Putamen (tissue), 1 donor: ENCODE measurements around the gene TRAP1.

Source experiments
- DNase-seq: peaks from one replicate; pipeline ENCODE4 v3.0.0-alpha.2; 2016; ENCODE audit warnings: low spot score

Gene TRAP1

DNA sequence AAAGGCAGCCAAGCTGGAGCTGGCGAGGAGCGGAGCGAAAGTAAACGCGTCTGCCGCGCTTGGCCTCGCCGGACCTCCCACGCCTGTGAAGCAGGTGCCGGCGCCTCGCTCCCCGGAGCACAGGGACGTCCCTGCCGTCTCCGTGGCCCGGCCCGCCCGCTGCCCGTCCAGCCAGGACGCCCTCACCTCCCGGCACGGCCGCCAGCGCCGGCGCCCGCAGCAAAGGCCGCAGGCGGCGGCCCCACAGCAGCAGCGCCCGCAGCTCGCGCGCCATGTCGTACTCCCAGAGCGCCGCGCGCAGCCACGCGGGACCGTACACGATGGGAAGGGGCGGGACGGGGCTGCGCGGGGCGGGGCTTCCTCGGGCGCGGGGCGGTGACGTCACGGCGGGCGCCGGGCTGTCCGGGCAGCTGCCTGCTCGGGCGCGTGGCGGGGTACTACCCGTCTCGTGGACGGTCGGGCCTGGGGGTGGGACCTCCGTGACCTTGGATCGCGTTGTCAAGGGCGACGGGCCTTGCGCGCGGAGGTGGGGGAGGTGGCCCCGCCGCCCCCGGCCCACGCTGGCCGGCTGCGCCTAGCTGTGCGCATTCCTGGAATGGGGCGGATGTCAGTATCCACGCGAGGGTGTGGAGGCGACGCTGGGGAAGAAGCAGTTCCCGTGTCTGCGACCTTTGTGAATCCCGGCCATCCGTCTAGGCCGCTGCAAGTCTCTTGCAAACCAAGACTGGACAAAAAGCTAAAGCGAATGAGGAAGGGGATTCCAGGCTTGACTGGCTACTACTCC is at the start of gene TRAP1:
Gene TRAP1, minus strand, starts transcription at position 290 of the 784 bp plus-strand sequence. Its CDS starts 16 bp downstream, at position 274.
- peak; percentile 87 for DNase-seq

DNA sequence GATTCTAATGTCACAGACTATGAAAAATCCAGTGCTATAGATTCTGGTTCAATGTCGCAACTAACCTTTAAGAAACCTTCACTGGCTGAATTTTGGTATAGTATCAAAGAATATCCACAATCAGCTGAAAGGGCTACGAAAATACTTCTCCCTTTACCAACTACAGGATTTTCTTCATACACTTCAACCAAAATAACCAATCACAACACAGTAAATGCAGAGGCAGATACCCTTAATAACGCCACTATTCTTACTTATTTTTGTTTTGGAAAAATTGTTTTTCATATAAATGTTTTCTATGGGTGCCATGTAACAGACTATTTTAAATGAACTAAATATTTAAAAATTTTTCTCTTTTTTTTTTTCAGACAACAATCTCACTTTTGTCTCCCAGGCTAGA is 48.9 kb upstream of the TRAP1 start:
- no peak for DNase-seq

DNA sequence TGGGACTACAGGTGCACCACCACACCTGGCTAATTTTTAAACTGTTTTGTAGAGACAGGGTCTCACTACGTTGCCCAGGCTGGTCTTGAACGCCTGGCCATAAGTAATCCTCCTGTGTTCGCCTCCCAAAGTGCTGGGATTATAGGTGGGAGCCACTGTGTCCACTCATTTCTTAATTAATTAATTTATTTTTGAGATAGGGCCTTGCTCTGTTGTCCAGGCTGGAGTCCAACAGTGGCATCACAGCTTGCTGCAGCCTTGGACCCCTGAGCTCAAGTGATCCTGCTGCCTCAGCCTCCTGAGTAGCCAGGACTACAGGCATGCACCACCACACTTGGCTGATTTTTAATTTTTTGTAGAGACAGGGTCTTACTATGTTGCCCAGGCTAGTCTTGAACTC is 47.1 kb upstream of the TRAP1 start:
- DNase-seq: no peak

DNA sequence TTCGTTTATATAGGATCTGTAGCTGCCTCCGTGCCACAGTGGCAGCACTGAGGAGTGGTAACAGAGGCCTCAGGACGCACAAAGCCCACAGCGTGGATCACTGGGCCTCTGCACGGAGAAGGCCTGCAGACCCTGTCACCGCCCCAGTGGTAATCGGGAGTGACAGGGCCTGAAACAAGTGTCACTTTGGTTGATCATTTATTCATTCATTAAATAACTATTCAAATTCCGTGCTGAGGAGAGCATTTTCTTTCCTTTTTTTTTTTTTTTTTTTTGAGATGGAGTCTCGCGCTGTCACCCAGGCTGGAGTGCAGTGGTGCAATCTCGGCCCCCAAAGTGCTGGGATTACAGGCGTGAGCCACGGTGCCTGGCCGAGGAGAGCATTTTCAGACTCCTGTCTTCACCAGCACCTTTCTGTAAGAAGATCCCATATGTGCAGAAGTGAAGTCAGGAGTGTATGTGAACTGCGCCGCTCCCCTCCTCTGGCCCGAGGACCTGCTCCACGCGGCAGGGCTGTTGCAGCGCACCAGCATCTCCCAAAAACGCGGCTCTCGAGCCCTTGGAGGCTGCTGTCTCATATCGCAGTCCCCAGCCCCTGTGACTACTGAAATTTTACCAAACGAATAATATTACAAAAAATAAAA is 44.9 kb upstream of the TRAP1 start:
- DNase-seq: no peak

DNA sequence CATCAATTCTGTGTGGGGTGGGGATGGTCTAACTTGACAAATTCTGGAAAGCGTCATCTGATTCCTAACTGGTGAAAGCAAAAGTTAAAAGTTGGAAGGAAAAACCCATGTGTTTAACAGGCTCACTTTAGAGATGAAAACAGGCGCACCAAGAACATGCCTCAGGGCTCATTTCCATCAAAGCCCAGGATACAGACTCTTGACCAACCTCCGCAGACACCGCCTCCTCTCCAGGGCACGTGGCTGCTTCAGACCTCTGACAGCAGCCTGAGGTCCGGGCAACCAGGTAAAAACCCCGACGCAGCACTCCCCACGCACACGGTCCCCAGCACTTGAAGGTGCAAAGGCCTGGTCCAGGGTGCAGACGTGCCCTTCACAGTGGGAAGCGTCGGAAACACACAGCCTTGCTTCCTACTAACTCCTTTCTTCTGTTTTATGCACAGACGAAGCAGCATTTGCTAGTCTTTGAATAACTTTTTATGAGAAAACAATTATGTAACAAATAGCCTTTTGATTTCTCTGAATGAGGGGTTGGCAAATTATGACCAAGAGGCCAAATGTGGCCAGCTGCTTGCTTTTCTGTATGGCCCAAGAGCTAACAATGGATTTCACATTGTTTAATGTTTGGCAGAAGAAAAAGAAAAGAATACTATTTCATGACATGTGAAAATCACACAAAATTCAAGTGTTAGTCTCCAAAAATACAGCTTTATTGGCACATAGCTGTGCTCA is 44.2 kb upstream of the TRAP1 start:
- DNase-seq: peak; percentile 61

DNA sequence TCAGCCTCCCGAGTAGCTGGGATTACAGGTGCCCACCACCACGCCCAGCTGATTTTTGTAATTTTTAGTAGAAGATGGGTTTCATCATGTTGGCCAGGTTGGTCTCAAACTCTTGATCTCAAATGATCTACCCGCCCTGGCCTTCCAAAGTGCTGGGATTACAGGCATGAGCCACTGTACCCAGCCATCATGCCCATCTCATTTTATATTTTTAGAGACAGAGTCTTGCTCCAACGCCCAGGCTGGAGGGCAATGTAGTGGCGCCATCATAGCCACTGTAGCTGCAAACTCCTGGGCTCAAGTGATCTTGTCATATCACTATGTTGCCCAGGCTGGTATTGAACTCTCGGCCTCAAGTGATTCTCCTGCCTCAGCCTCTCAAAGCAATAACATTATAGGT is 43.2 kb upstream of the TRAP1 start:
- no peak for DNase-seq

DNA sequence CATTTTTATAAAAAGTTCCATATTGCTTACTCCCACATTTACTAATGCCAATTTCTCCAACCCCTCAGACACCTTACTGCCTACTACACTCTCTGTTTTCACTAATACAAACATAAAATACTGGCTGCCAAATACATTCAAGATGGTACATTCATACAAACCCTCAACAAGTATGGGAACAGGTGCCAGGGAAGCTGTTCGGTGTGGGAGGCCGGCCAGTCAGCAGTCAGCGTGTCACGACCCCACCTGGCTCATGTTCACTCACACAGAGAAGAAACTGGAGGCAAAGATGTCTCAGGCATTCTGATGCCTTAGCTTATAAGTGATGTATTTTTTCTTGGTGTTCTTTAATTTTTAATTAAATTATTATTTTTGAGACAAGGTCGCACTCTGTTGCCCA is 42.4 kb upstream of the TRAP1 start:
- no peak for DNase-seq

DNA sequence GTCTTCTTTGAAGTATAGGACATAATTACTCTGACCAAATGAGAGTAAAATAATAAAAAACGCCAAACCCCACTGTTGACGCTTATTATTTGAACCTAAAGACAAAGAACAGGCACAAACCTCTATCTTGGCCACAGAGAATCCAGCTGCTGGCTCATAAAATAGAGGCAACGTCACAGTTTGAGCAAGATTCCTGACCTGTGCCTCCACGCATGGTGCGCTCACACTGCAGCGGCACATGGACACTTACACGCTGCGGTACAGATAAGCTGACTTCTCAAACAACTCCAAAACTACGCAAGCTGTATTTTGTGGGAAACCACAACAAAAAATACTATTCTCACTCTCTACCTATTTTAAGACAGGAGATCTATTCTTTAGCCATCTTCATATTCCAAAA is 38.8 kb upstream of the TRAP1 start:
- DNase-seq: no peak

DNA sequence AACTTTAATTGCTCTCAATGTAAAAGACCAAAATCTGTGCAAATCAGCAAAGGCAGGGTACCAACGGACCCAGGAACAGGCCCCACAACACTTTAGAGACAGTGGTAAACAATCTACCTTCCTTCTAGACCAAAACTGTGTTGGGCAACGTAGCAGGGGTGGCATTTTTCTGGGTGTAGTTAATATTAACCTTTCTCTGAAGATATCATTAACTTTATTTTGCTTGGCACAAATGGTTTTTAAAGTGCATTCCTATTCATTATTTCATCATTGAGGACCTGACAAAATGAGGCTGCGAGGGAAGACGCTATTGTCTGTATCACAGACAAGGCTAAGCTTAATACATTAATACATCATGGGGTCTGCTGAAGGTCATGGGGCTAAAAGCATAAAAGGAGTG is 37.9 kb upstream of the TRAP1 start:
- no peak for DNase-seq

DNA sequence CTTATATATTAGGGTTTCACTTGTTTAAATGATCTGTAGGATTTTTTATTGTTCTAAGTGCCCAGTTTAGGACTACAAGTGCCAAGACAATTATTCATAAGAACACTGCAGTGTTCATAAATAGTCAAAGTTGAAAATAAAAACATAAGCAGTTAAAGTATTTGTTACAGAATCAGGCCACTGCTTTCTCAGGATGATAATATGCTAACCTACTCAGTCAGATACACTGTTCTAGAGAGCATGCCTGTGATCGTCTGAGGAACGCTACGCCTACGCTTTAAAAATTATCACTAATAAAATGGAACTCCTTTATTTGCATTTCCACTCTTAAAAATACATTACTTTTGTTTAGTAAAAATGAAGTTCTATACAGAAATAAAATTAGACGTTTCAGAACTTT is 37.4 kb upstream of the TRAP1 start:
- no peak for DNase-seq

DNA sequence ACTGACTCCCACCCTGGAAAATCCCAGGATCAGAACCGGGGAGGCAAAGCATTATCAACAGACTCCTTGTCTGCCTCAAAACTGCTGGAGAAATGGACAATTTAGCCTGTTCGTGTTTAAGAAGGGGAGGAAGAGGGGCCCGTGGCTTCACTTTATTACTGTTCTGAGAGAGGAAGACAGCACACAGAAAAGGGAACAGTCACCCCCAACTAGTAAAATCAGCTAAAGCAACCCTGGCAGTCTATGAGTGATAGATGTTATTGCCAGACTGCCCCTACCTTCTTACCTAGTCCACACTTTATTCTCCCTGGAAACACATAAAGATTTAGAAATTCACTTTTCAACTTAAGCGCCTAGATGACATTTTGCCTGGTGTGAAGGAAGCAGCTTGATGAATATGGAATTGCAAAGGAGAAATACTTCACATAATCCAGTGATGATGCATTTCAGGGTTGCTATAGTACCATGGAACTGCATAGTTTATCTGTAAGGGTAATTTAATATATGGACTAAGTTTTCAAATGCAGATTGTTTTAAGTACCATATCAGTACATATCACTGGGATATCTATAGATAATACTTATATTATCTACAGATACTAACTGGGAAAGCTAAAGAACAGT is 36.9 kb upstream of the TRAP1 start:
- no peak for DNase-seq

DNA sequence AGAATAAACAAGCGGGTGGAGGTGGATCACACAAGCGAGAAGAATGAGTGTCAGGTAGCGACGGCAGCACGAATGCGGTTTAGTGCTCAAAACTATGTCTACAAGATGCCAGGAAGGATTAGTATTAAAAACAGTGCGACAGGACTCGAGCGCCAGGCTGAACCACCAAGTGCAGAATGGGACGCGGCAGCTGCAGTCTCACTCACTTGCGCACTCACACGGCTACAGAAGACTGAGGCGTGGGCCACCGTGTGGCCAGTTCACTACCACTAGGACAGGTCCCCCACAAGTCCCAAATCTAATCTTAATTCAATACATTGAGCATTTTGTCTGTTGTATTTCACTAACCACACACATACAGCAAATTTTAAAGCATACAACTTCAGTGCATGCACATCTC is 35.7 kb upstream of the TRAP1 start:
- DNase-seq: no peak

DNA sequence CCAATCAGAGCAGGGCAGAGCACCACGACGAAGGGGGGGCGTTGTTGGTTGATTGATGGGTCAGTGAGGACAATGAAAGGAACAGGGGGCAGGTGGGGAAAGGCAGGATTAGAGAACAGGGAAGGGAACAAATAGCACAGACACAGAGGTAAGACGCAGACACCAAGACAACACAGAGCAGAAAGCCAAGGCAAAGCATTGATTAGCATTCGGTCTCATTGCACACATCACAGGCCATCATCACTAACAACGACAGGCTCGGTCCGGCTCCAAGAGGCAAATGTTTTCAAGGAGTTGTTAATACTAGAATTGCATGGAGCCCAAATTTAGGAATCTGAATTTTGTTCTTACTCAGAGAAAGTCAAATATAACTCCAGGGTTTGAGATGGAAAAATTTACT is 34.6 kb upstream of the TRAP1 start:
- no peak for DNase-seq

DNA sequence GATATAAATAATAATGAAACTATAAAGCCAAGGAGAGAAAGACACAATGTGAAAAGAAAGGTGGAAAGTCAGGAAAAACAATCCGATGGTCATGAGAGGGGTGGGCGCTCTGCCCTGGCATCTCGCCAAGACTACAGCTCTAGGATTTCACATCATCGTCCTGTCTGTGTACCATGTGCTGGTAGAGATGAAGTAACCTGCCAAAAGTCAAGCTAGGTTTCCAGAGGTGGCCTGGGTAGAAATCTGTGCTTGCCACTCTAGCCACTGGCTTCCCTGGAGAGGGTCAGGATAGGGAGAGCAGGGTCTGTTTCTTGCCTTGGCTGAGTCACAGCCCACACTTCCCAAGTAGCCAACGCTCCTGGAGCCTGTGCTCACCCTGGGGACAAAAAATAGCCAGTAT is 31.0 kb upstream of the TRAP1 start:
- DNase-seq: no peak

DNA sequence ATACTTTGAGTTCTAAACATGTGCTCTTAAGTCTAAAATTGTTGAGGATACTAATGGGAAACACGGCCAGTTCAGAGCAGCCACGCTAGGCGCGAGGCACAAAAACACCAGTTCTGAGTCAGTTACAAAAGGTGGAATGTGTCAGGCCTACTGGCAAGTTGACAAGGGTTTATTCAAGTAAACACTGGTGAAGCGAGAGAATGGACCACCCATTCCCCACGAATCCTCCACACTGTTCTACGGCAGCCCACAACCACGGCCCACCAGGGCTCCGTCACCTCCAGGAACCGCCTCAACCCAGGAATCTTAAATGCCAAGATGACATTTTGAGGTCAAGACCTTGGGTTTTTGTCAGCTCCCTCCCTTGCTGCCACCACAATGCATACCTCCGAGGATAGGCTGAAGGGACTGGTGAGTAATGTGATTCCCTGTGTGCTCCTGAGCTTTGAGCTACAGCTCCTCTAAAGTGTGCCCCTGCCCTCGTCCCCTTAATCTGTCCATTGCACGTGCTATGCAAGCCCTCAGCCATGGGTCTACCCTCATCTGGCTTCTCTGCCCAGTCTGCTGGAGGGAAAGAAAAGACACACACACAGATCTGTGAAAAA is 28.5 kb upstream of the TRAP1 start:
- no peak for DNase-seq

DNA sequence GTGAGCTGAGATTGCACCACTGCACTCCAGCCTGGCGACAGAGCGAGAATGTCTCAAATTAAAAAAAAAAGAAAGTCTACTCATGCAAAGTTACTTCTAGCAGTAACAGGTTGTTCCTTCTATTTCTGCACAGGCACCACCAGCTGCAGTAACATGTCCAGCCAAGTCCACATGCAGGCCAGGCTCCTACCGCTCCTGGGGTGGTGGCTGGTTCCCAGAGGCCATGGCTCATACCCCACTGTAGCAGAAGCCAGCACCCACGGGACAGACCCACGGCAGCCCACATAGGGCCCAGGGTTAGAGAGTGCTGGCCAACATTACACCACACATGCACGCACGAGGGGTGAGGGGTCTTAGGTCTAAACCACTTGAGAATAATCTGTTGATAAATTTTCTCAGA is 26.7 kb upstream of the TRAP1 start:
- DNase-seq: no peak

DNA sequence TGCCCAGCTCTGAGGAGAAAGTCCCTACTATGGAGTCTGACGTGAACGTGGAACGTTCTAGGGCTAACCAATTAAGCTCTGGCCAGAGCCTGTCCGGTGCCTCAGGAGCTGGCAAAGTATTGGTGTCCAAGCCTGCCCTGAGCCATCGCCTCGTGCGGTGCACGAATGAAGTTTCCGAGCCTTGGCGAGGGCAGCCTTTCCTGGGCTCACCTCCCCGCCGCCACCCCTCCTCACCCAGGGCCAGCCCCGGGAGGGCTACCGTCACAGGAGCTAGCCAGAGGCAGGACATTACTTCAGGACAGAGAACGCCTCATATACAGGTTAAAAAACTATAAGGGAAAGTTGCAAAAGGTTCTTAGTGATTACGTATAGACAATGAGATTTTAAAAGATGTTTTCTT is 23.6 kb upstream of the TRAP1 start:
- no peak for DNase-seq

DNA sequence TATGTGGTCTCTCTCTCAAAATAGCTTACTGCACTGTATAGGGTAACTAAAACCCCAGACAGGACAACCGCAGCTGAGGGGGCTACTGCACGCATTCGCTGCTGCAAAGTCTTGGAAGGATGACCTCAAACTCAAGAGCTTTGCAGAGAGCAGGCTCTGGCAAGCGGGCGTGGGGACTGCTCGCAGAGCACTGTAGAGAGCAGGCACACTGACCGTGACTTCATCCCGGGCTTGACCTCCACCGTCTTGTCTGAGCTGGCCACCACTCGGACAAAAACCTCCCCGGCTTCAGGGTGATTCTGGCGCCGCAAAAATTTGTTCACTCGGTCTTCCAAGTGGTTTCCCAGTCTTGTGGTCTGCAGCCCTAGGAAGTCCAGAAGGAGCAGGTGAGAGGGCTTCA is 22.9 kb upstream of the TRAP1 start:
- DNase-seq: no peak

DNA sequence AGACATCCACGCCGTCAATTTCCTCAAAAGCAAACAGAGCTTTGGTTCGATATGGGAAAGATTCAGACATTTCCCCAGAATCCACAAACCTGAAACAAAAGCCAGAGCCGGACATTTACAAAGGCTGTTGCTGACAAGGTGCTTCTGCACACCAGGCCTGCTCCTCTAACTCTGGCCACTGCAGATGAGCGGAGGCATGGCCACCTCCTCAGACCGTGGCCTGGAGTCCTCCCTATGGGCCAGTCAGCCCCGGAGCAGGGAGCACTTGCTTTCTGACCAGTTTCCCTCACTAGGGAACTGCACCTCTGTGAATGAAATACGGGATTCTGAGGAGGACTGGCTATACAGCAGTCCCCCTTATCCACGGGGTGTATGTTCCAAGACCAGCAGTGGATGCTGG is 22.3 kb upstream of the TRAP1 start:
- no peak for DNase-seq

DNA sequence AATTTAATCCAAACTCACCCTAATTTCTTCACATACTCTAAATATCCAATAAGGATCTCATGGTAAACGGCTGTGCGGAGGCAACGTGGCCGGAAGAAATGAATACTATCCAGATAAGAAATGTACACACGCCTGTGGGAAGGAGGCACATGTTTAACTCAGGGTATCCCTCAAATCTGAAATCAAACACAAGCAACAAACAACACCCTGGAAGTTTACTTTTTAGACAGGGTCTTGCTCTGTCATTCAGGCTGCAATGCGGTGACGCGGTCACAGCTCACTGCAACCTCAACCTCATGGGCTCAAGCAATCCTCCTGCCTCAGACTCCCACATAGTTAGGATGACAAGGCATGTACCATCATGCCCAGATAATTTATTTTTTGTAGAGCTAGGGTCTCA is 21.2 kb upstream of the TRAP1 start:
- no peak for DNase-seq

DNA sequence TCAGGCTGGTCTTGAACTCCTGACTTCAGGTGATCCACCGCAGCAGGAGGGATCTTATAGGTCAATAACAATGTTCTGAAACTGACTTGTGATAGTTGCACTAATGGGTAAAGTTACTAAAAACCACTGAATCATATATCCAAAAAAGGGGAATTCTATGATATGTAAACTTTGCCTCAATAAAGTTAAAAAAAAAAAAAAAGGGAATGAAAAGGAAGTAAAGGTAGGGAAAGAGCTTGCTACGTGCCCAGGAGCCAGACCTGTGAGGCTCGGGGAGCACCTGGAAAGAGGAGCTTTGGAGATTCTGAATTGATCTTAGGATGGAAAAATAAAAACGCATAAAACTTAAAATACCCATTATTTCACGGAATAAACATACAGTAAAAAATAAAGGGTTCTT is 20.8 kb upstream of the TRAP1 start:
- DNase-seq: no peak

DNA sequence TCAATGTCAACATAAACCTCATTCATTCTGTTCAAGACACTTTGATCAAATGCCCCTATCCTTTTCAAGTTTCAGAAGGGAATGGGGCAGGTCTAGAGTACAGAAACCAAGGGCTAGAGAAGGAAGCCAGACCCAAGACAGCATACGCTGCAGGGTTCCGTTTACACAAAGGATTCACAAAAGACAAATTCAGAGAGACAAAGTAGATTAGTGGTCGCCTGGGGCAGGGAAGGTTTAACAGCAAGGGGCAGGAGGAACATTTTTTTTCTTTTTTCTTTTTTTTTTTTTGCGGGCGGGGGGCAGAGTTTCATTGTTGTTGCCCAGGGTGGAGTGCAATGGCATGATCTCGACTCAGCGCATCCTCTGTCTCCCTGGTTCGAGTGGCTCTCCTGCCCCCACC is 19.9 kb upstream of the TRAP1 start:
- no peak for DNase-seq
